ENCODE data around the gene FAM149A. TPM values are rescaled to one million over a fixed set of nuclear protein-coding genes. Genes with fewer than 3 reads are reported as not detected.

Gene FAM149A
- polyA plus RNA-seq, 12 donors: 6.1 to 10.1 (median 8.6) TPM; not detected in 2

- DNase-seq: no peak
Observed at GRCh38 chr4:186158021-186158813, 53.7 kb downstream of the FAM149A start.

GRCh38 chr4:186158966-186159365 lies 54.5 kb downstream of the FAM149A start:
- DNase-seq: no peak

- DNase-seq: no peak
Observed at GRCh38 chr4:186159613-186160012, 55.1 kb downstream of the FAM149A start.

GRCh38 chr4:186161138-186161537 lies 56.6 kb downstream of the FAM149A start:
- DNase-seq: no peak

GRCh38 chr4:186166852-186167512 lies 62.5 kb downstream of the FAM149A start:
- DNase-seq: no peak

- DNase-seq: no peak
Observed at GRCh38 chr4:186167605-186168004, 63.1 kb downstream of the FAM149A start.

GRCh38 chr4:186168750-186169149 lies 64.2 kb downstream of the FAM149A start:
- DNase-seq: no peak

GRCh38 chr4:186169333-186169944 lies 64.9 kb downstream of the FAM149A start:
- DNase-seq: no peak

- DNase-seq: no peak
Observed at GRCh38 chr4:186169945-186170802, 65.7 kb downstream of the FAM149A start.

GRCh38 chr4:186170966-186171365 lies 66.5 kb downstream of the FAM149A start:
- DNase-seq: no peak

GRCh38 chr4:186172546-186172945 lies 68.0 kb downstream of the FAM149A start:
- DNase-seq: no peak

GRCh38 chr4:186188107-186188506 lies 83.6 kb downstream of the FAM149A start:
- DNase-seq: no peak

GRCh38 chr4:186189656-186190055 lies 85.2 kb downstream of the FAM149A start:
- DNase-seq: no peak

- DNase-seq: peak; percentile 30
Observed at GRCh38 chr4:186190581-186191199, 86.2 kb downstream of the FAM149A start.

- DNase-seq: peak; percentile 61
Observed at GRCh38 chr4:186191200-186192065, 86.9 kb downstream of the FAM149A start, which contains the start of gene CYP4V2. CYP4V2 (plus strand) TSS chr4:186191567; CDS start chr4:186191824, 257 bp downstream.

GRCh38 chr4:186192066-186192612 lies 87.6 kb downstream of the FAM149A start:
- DNase-seq: peak; percentile 48

- no peak for DNase-seq
Observed at GRCh38 chr4:186193851-186194250, 89.3 kb downstream of the FAM149A start.

- no peak for DNase-seq
Observed at GRCh38 chr4:186196063-186196462, 91.6 kb downstream of the FAM149A start.

- DNase-seq: no peak
Observed at GRCh38 chr4:186200516-186200915, 96.0 kb downstream of the FAM149A start.

- DNase-seq: no peak
Observed at GRCh38 chr4:186201010-186201409, 96.5 kb downstream of the FAM149A start.

Data from muscle of arm (tissue), 12 donors.